ENCODE data around the gene SH2D2A. TPM values are rescaled to one million over a fixed set of nuclear protein-coding genes. Genes with fewer than 3 reads are reported as not detected.

The SH2D2A gene
- total RNA-seq, 2 experiments from 2014 or later, result 51.6 to 51.8 TPM

DNA sequence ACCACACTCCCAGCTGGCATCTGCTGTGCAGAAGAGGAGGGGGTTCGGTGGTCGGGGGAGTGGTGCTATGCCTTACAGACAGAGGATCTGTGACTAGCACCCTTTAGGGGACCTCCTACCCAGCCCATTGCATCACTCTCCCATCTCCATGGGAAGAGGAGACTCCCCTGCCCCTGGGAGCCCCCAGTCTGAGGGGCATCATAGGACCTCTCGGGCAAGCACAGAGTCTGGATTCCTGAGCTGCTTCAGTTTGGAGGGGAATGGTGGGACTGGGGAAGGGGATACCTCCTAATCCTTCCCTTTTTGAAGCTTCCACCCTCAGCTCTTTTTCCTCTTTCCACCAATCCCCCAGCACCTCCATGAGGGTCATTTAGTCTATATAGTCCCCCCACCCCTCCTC, 40.9 kb upstream of the SH2D2A start:
- no peak for TF ChIP-seq CTCF (IDR thresholded peaks at IDR 0.05)
- Histone ChIP-seq H3K4me1 (ENCODE audit: insufficient read depth, low read length) (peaks cover 26% of the 10 kb centered on the region), H3K27ac (ENCODE audit: low read depth in 1 of 2, low read length in 2 of 2) (no peak overlapping the region), H3K36me3 (ENCODE audit: insufficient read depth, low read length) (no peaks in the 10 kb centered on the region), H3K4me3 (ENCODE audit: low read length) (no peak overlapping the region), H3K27me3 (ENCODE audit: control insufficient read depth in 1 of 2, insufficient read depth in 2 of 2, low read length in 2 of 2) (peaks cover 38 to 42% of the 10 kb centered on the region in 2 experiments), H3K9me3 (ENCODE audit: control insufficient read depth in 1 of 2, insufficient read depth in 1 of 2, low read length in 2 of 2) (peaks cover 0 to 7% of the 10 kb centered on the region in 2 experiments)
- intact Hi-C loops (cut with DNase I, micrococcal nuclease), result no loop called here
- ATAC-seq (ENCODE audit: poor library complexity) (no peak), DNase-seq (no peak)
- Mint-ChIP-seq H3K36me3 (ENCODE audit: low read depth) (no peaks in the 10 kb centered on the region), H3K9me3 (no peaks in the 10 kb centered on the region), H3K27ac (no peak overlapping the region), H3K4me3 (no peak overlapping the region), H3K27me3 (peaks cover 49% of the 10 kb centered on the region), H3K4me1 (ENCODE audit: low read depth) (peaks cover 22% of the 10 kb centered on the region)
- CTCF ChIA-PET, result interaction anchor here (0.8 to 1.7 kb wide), 5 partner anchors 9 to 131 kb away, joined by 3 to 5 read pairs (median 4); no protein-coding TSS in a partner anchor
- POLR2A ChIA-PET, result no interaction called here

GRCh38 chr1:156856282-156856785, 39.7 kb upstream of the SH2D2A start:
- Mint-ChIP-seq H3K27ac (no peak overlapping the region), H3K36me3 (ENCODE audit: low read depth) (no peaks in the 10 kb centered on the region), H3K4me1 (ENCODE audit: low read depth) (peaks cover 22% of the 10 kb centered on the region), H3K4me3 (no peak overlapping the region), H3K27me3 (peaks cover 37% of the 10 kb centered on the region), H3K9me3 (no peaks in the 10 kb centered on the region)
- no peak overlapping the region for H3K4me3 ChIP-seq (ENCODE audit: low read length)
- H3K27ac ChIP-seq (ENCODE audit: low read depth in 1 of 2, low read length in 2 of 2), result no peak overlapping the region
- peaks cover 23% of the 10 kb centered on the region for H3K4me1 ChIP-seq (ENCODE audit: insufficient read depth, low read length)
- TF ChIP-seq CTCF (IDR thresholded peaks at IDR 0.05), result no peak
- peaks cover 26 to 30% of the 10 kb centered on the region in 2 experiments for H3K27me3 ChIP-seq (ENCODE audit: control insufficient read depth in 1 of 2, insufficient read depth in 2 of 2, low read length in 2 of 2)
- CTCF ChIA-PET, result interaction anchor here (1.0 kb wide), 1 partner anchor 130 kb away, joined by 4 read pairs; no protein-coding TSS in a partner anchor
- peaks cover 0 to 7% of the 10 kb centered on the region in 2 experiments for H3K9me3 ChIP-seq (ENCODE audit: control insufficient read depth in 1 of 2, insufficient read depth in 1 of 2, low read length in 2 of 2)
- DNase-seq (no peak), ATAC-seq (ENCODE audit: poor library complexity) (no peak)
- intact Hi-C loops (cut with DNase I, micrococcal nuclease), result no loop called here
- POLR2A ChIA-PET, result no interaction called here
- no peaks in the 10 kb centered on the region for H3K36me3 ChIP-seq (ENCODE audit: insufficient read depth, low read length)

DNA sequence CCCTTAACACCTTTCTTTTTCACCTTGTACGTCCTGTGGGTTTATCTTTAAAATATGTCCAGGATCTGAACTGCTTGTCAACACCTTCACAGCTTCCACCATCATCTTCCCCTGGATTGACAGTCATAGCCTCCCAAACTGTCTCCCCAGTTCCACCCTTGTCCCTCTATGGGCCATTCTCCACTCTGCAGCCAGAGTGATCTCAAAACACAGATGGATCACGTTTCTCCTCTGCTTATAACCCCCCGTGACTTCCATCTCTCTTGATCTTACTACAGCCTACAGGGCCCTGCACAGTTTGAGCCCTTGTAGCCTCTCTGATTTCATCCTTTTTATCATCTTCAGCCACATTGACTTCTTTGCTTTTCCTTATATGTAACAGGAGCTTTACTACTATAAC, 38.0 kb upstream of the SH2D2A start:
- Histone ChIP-seq H3K27ac (ENCODE audit: low read depth in 1 of 2, low read length in 2 of 2) (no peak overlapping the region), H3K9me3 (ENCODE audit: control insufficient read depth in 1 of 2, insufficient read depth in 1 of 2, low read length in 2 of 2) (peaks cover 0 to 4% of the 10 kb centered on the region in 2 experiments), H3K36me3 (ENCODE audit: insufficient read depth, low read length) (no peaks in the 10 kb centered on the region), H3K27me3 (ENCODE audit: control insufficient read depth in 1 of 2, insufficient read depth in 2 of 2, low read length in 2 of 2) (peaks cover 15 to 16% of the 10 kb centered on the region in 2 experiments), H3K4me1 (ENCODE audit: insufficient read depth, low read length) (peaks cover 6% of the 10 kb centered on the region), H3K4me3 (ENCODE audit: low read length) (no peak overlapping the region)
- no peak for ATAC-seq (ENCODE audit: poor library complexity)
- DNase-seq, result no peak
- no peaks in the 10 kb centered on the region for H3K9me3 Mint-ChIP-seq
- peaks cover 13% of the 10 kb centered on the region for H3K4me1 Mint-ChIP-seq (ENCODE audit: low read depth)
- no peak overlapping the region for H3K27ac Mint-ChIP-seq
- intact Hi-C loops (cut with DNase I, micrococcal nuclease), result no loop called here
- TF ChIP-seq CTCF (IDR thresholded peaks at IDR 0.05), result no peak
- ChIA-PET POLR2A (no interaction called here), CTCF (no interaction called here)
- H3K4me3 Mint-ChIP-seq, result no peak overlapping the region
- peaks cover 27% of the 10 kb centered on the region for H3K27me3 Mint-ChIP-seq
- H3K36me3 Mint-ChIP-seq (ENCODE audit: low read depth), result no peaks in the 10 kb centered on the region

Data from CD4-positive, alpha-beta T cell (primary cell).